Mesendoderm (in vitro differentiated cells): ENCODE results near the gene TAS2R41.

Experiments used
- DNase-seq: peaks from one replicate; pipeline ENCODE4 v3.0.0; 2013
- H2AK5ac ChIP-seq: 2 replicates; pipeline ENCODE4 v1.6.1; 2013; ENCODE audit warnings: low read length, inconsistent platforms
- H2BK120ac ChIP-seq: 2 replicates; pipeline ENCODE4 v1.6.1; 2013; ENCODE audit warnings: low read depth, mild to moderate bottlenecking, low read length, moderate library complexity, mixed read lengths
- H2BK15ac ChIP-seq: replicated peaks from 2 replicates; pipeline ENCODE4 v1.6.1; 2013; ENCODE audit warnings: low read depth, mild to moderate bottlenecking, moderate library complexity
- H2BK5ac ChIP-seq: 2 replicates; pipeline ENCODE4 v1.6.1; 2013; ENCODE audit warnings: low read length, inconsistent platforms
- H3K18ac ChIP-seq: 2 replicates; pipeline ENCODE4 v1.6.1; 2013; ENCODE audit warnings: mild to moderate bottlenecking, low read length, mixed read lengths
- H3K23ac ChIP-seq: one replicate; pipeline ENCODE4 v1.6.1; 2013; ENCODE audit warnings: low read length
- H3K27ac ChIP-seq: 2 replicates; pipeline ENCODE4 v1.5.1; 2013; ENCODE audit warnings: low read depth, mild to moderate bottlenecking, inconsistent platforms, low read length, moderate library complexity
- H3K27me3 ChIP-seq: 2 replicates; pipeline ENCODE4 v1.6.1; 2013; ENCODE audit warnings: low read length, control low read depth, mild to moderate bottlenecking, inconsistent platforms; ENCODE audit not compliant: insufficient read depth, poor library complexity
- H3K36me3 ChIP-seq: 2 replicates; pipeline ENCODE4 v1.6.1; 2013; ENCODE audit warnings: low read length, inconsistent platforms; ENCODE audit not compliant: control insufficient read depth, insufficient read depth
- H3K4ac ChIP-seq: one replicate; pipeline ENCODE4 v1.6.1; 2013; ENCODE audit warnings: low read depth, mild to moderate bottlenecking, low read length, moderate library complexity
- H3K4me1 ChIP-seq: 2 replicates; pipeline ENCODE4 v1.6.1; 2013; ENCODE audit warnings: low read depth, low read length, inconsistent platforms; ENCODE audit not compliant: control insufficient read depth
- H3K4me2 ChIP-seq: 2 replicates; pipeline ENCODE4 v1.6.1; 2013; ENCODE audit warnings: low read length
- H3K4me3 ChIP-seq: 2 replicates; pipeline ENCODE4 v1.5.1; 2013; ENCODE audit warnings: mild to moderate bottlenecking, low read length
- H3K56ac ChIP-seq: one replicate; pipeline ENCODE4 v1.6.1; 2013; ENCODE audit warnings: low read length
- H3K79me1 ChIP-seq: 2 replicates; pipeline ENCODE4 v1.6.1; 2013; ENCODE audit warnings: low read length, inconsistent platforms
- H3K79me2 ChIP-seq: 2 replicates; pipeline ENCODE4 v1.6.1; 2013; ENCODE audit warnings: mild to moderate bottlenecking, low read length; ENCODE audit not compliant: control insufficient read depth, insufficient read depth
- H3K9ac ChIP-seq: 2 replicates; pipeline ENCODE4 v1.6.1; 2013; ENCODE audit warnings: low read length, inconsistent platforms
- H4K5ac ChIP-seq: one replicate; pipeline ENCODE4 v1.6.1; 2013; ENCODE audit warnings: low read length
- H4K8ac ChIP-seq: one replicate; pipeline ENCODE4 v1.6.1; 2013; ENCODE audit warnings: low read depth, mild to moderate bottlenecking, control low read depth, low read length, moderate library complexity
- whole genome bisulfite sequencing: extraction: QIAGEN DNeasy Blood & Tissue Kit; methylation state at CpG from one replicate; pipeline ENCODE4 v1.1.7; 2013; ENCODE audit warnings: low lambda C conversion rate, missing lambda C conversion rate; ENCODE audit not compliant: insufficient coverage; ENCODE audit errors: extremely low coverage; 5-methylcytosine and 5-hydroxymethylcytosine counted together

Gene TAS2R41

GRCh38 chr7:143487566-143487965, 9.9 kb downstream of the TAS2R41 start:
- Histone ChIP-seq H3K79me1 (no peaks in the 10 kb centered on the region), H3K9ac (no peak overlapping the region), H4K5ac (no peak overlapping the region), H4K8ac (no peak overlapping the region), H3K4me2 (no peak overlapping the region), H2AK5ac (no peak overlapping the region), H2BK15ac (no peak overlapping the region), H3K23ac (no peak overlapping the region), H3K27ac (no peak overlapping the region), H3K36me3 (no peaks in the 10 kb centered on the region), H3K4me1 (no peaks in the 10 kb centered on the region), H2BK120ac (no peak overlapping the region), H3K79me2 (no peaks in the 10 kb centered on the region), H2BK5ac (no peak overlapping the region), H3K4me3 (no peak overlapping the region), H3K18ac (no peak overlapping the region), H3K56ac (no peak overlapping the region), H3K4ac (no peak overlapping the region), H3K27me3 (no peaks in the 10 kb centered on the region)
- DNase-seq, result no peak
- WGBS, result no CpG with 5 or more reads among the region's 5 CpGs

DNA sequence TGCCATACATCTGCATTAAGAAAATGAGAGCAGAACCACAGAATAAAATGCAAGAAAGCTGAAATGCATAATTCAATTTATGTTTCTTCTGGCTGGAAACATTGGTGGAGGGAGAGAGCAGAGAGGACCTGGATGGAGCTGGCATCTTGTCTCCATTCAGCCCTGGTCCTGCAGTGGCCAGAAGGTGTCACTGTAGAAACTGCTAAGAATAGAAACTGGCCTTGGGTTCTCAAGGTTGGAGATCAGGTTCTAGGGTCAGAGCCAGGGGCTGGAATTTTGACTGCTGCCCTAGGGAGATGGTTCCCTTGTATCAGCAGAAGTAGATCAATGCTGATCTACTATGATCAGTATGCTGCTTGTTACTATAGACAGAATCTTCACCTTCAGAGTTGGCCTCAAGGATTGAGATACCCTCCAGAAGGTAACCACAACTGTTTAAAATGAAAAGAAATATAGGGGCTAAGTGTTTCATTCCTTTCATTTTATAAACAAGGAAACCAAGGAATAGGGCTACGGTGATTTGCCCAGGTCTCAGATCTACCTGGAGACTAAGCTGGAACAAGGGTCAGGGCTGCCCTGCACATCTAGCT, 13.1 kb downstream of the TAS2R41 start:
- Histone ChIP-seq H3K18ac (no peak overlapping the region), H3K4ac (no peak overlapping the region), H3K4me2 (no peak overlapping the region), H3K4me1 (no peaks in the 10 kb centered on the region), H3K79me1 (no peaks in the 10 kb centered on the region), H3K27me3 (no peaks in the 10 kb centered on the region), H2BK15ac (no peak overlapping the region), H3K36me3 (no peaks in the 10 kb centered on the region), H3K4me3 (no peak overlapping the region), H2BK120ac (no peak overlapping the region), H2AK5ac (no peak overlapping the region), H3K9ac (no peak overlapping the region), H3K79me2 (no peaks in the 10 kb centered on the region), H4K8ac (no peak overlapping the region), H3K23ac (no peak overlapping the region), H3K27ac (no peak overlapping the region), H4K5ac (no peak overlapping the region), H2BK5ac (no peak overlapping the region), H3K56ac (no peak overlapping the region)
- WGBS, result no CpG with 5 or more reads among the region's 1 CpG
- DNase-seq, result peak; percentile 88

DNA sequence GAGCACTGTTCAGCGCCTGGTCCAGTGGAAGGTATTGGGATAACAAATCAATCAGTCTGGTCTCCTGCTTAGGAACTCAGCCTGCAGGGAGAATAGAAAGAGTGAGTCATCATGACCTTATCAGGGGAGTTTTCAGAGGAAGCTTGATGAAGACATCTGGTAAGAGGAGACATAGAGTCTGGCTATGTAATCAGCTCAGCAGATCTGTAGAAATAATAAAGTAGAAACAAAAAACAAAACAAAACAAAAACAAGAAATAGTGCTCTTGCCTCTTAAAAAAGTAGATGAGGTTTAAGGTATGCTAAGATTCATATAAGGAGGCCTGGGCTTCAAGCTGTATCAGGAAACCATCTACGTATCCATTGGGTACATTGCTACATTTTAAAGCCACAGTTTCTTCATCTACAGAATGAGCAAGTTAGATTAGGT, 14.4 kb downstream of the TAS2R41 start:
- DNase-seq, result peak; percentile 91
- no peak overlapping the region for H2BK15ac ChIP-seq
- H3K56ac ChIP-seq, result no peak overlapping the region
- H3K4me3 ChIP-seq, result no peak overlapping the region
- no peak overlapping the region for H2BK5ac ChIP-seq
- H3K9ac ChIP-seq, result no peak overlapping the region
- H3K79me2 ChIP-seq, result no peaks in the 10 kb centered on the region
- H3K4ac ChIP-seq, result no peak overlapping the region
- no peak overlapping the region for H3K23ac ChIP-seq
- no CpG with 5 or more reads among the region's 2 CpGs for whole genome bisulfite sequencing
- H3K27ac ChIP-seq, result no peak overlapping the region
- H2BK120ac ChIP-seq, result no peak overlapping the region
- no peak overlapping the region for H3K18ac ChIP-seq
- no peaks in the 10 kb centered on the region for H3K36me3 ChIP-seq
- H2AK5ac ChIP-seq, result no peak overlapping the region
- no peaks in the 10 kb centered on the region for H3K79me1 ChIP-seq
- no peak overlapping the region for H3K4me2 ChIP-seq
- no peak overlapping the region for H4K8ac ChIP-seq
- H4K5ac ChIP-seq, result no peak overlapping the region
- no peaks in the 10 kb centered on the region for H3K27me3 ChIP-seq
- H3K4me1 ChIP-seq, result no peaks in the 10 kb centered on the region

GRCh38 chr7:143492799-143493739, 15.4 kb downstream of the TAS2R41 start:
- peak; percentile 37 for DNase-seq
- Histone ChIP-seq H3K36me3 (no peaks in the 10 kb centered on the region), H3K79me2 (no peaks in the 10 kb centered on the region)

DNA sequence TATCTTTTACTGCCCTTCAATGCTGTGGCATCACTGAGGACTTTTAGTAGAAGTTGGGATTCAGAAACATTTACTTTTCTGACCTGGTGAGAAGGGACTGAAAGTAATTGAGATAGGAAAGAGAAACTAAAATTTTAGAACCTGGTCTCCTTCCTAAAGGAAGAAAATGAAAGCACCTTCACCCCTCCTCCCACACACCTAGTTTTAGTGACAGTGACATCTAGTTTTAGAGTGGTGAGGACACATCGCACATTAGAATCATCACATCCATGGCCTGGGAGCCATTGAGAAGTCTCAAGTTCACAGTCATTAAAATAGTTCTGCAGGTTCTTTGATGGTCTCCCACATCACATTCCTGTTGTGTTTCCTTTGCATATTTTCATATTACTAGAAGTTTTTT, 16.1 kb downstream of the TAS2R41 start:
- H3K4me2 ChIP-seq, result no peak overlapping the region
- H3K27me3 ChIP-seq, result no peaks in the 10 kb centered on the region
- no peak overlapping the region for H3K4ac ChIP-seq
- H3K79me1 ChIP-seq, result no peaks in the 10 kb centered on the region
- WGBS, result no CpG with 5 or more reads among the region's 1 CpG
- no peak overlapping the region for H3K23ac ChIP-seq
- no peaks in the 10 kb centered on the region for H3K4me1 ChIP-seq
- no peaks in the 10 kb centered on the region for H3K36me3 ChIP-seq
- H3K18ac ChIP-seq, result no peak overlapping the region
- no peak overlapping the region for H3K27ac ChIP-seq
- H2BK15ac ChIP-seq, result no peak overlapping the region
- H3K4me3 ChIP-seq, result no peak overlapping the region
- H3K9ac ChIP-seq, result no peak overlapping the region
- H4K5ac ChIP-seq, result no peak overlapping the region
- no peak overlapping the region for H2BK120ac ChIP-seq
- H2AK5ac ChIP-seq, result no peak overlapping the region
- no peak overlapping the region for H3K56ac ChIP-seq
- DNase-seq, result no peak
- no peak overlapping the region for H2BK5ac ChIP-seq
- no peaks in the 10 kb centered on the region for H3K79me2 ChIP-seq
- H4K8ac ChIP-seq, result no peak overlapping the region

More at GRCh38 chr7:143492799-143493739, 15.4 kb downstream of the TAS2R41 start:
- no CpG with 5 or more reads among the region's 6 CpGs for WGBS
- no peak overlapping the region for H3K27ac ChIP-seq
- no peak overlapping the region for H3K9ac ChIP-seq
- H4K8ac ChIP-seq, result no peak overlapping the region
- no peak overlapping the region for H3K4me2 ChIP-seq
- no peak overlapping the region for H3K4me3 ChIP-seq
- no peak overlapping the region for H4K5ac ChIP-seq
- H2BK15ac ChIP-seq, result no peak overlapping the region
- no peak overlapping the region for H3K4ac ChIP-seq
- H2BK120ac ChIP-seq, result no peak overlapping the region
- H3K56ac ChIP-seq, result no peak overlapping the region
- H2BK5ac ChIP-seq, result no peak overlapping the region
- no peak overlapping the region for H3K23ac ChIP-seq
- no peaks in the 10 kb centered on the region for H3K27me3 ChIP-seq
- H2AK5ac ChIP-seq, result no peak overlapping the region
- no peaks in the 10 kb centered on the region for H3K4me1 ChIP-seq
- H3K79me1 ChIP-seq, result no peaks in the 10 kb centered on the region
- no peak overlapping the region for H3K18ac ChIP-seq
